Measurements from ENCODE around the gene WDR77. TPM values are rescaled to one million over a fixed set of nuclear protein-coding genes. Genes with fewer than 3 reads are reported as not detected.

The WDR77 gene
- total RNA-seq, 3 donors from 2014 or later, result 20.2 to 28.2 (median 23.4) TPM

GRCh38 chr1:111392460-111392945, 56.6 kb downstream of the WDR77 start:
- no peaks in the 10 kb centered on the region for H3K9me3 ChIP-seq
- H3K36me3 ChIP-seq (ENCODE audit: low read depth), result no peaks in the 10 kb centered on the region
- no peaks in the 10 kb centered on the region for H3K4me1 ChIP-seq (ENCODE audit: low read depth)
- no peak for ATAC-seq
- intact Hi-C loops (cut with DNase I, micrococcal nuclease), result no loop called here
- TF ChIP-seq CTCF (IDR thresholded peaks at IDR 0.05), result no peak
- no peak for DNase-seq
- no peak overlapping the region for H3K4me3 ChIP-seq

- Histone ChIP-seq H3K36me3 (ENCODE audit: low read depth) (no peaks in the 10 kb centered on the region), H3K4me1 (ENCODE audit: low read depth) (no peaks in the 10 kb centered on the region), H3K9me3 (no peaks in the 10 kb centered on the region), H3K4me3 (no peak overlapping the region)
- DNase-seq (no peak), ATAC-seq (no peak)
- TF ChIP-seq CTCF (IDR thresholded peaks at IDR 0.05), result no peak
- intact Hi-C loops (cut with DNase I, micrococcal nuclease), result no loop called here
These were observed 57.0 kb downstream of the WDR77 start for GRCh38 chr1:111392042-111392441.

Other genes with a start within 250 kb of the WDR77 start
- 10 to 100 TPM; 42.2 to 65.4 (median 63.3) TPM for gene DENND2D, start 248.6 kb downstream of the WDR77 start, total RNA-seq
- gene CHI3L2, start 221.5 kb downstream of the WDR77 start, total RNA-seq, result 1 to 10 TPM in 2 of 3 donors, under 1 TPM in 1; 0.76 to 3.3 (median 1.1) TPM
- gene CHIA, start 158.4 kb downstream of the WDR77 start, total RNA-seq, result not detected
- gene OVGP1, start 21.5 kb downstream of the WDR77 start, total RNA-seq, result 1 to 10 TPM; 2.0 to 3.1 (median 3.0) TPM
- 100 to 1,000 TPM; 274 to 427 (median 390) TPM for gene ATP5PB, start 208 bp upstream of the WDR77 start, total RNA-seq
- gene C1orf162, start 24.7 kb upstream of the WDR77 start, total RNA-seq, result 10 to 100 TPM in 2 of 3 donors, 1 to 10 TPM in 1; 4.2 to 21.5 (median 14.7) TPM
- gene ADORA3, start 54.4 kb upstream of the WDR77 start, total RNA-seq, result 1 to 10 TPM; 1.3 to 8.4 (median 7.5) TPM
- gene TMIGD3, start 54.4 kb upstream of the WDR77 start, total RNA-seq, result 1 to 10 TPM in 2 of 3 donors, under 1 TPM in 1; 0.87 to 5.0 (median 3.5) TPM
- gene RAP1A, start 170.5 kb upstream of the WDR77 start, total RNA-seq, result 100 to 1,000 TPM in 1 of 3 donors, 10 to 100 TPM in 2; 84.4 to 272 (median 95.4) TPM